Natural killer cell (primary cell): ENCODE measurements around the gene SEC24D. TPM values are rescaled to one million over a fixed set of nuclear protein-coding genes. Genes with fewer than 3 reads are reported as not detected.

ENCODE experiments used
- ATAC-seq, 3 donors: fragments of 150-1000 bp in 2 of 3; fragments of 200-7000 bp in 1 of 3; cut with Tn5 transposase; 1 replicate in 1 of 3; 2 replicates in 2 of 3; pipeline ENCODE4 v1.10.0; 2021; ENCODE audit warnings: mild to moderate bottlenecking in 2 of 3, moderate library complexity in 2 of 3
- DNase-seq, 2 donors: peaks; one replicate each; pipeline versions ENCODE4 v3.0.0 to v3.0.0-alpha.2; 2013 to 2021; ENCODE audit warnings: mixed read lengths in 1 of 2
- H3K27ac ChIP-seq: one replicate; pipeline ENCODE4 v1.5.1; 2013; ENCODE audit warnings: mild to moderate bottlenecking, low read length
- H3K27me3 ChIP-seq: one replicate; pipeline ENCODE4 v1.6.1; 2013; ENCODE audit warnings: low read length; ENCODE audit not compliant: control insufficient read depth, insufficient read depth
- H3K36me3 ChIP-seq: one replicate; pipeline ENCODE4 v1.6.1; 2013; ENCODE audit warnings: low read length; ENCODE audit not compliant: control insufficient read depth, insufficient read depth
- H3K4me1 ChIP-seq: one replicate; pipeline ENCODE4 v1.6.1; 2013; ENCODE audit warnings: low read length; ENCODE audit not compliant: control insufficient read depth, insufficient read depth
- H3K4me3 ChIP-seq: one replicate; pipeline ENCODE4 v1.5.1; 2013; ENCODE audit warnings: low read length
- H3K9me3 ChIP-seq: one replicate; pipeline ENCODE4 v1.6.1; 2013; ENCODE audit warnings: low read length; ENCODE audit not compliant: control insufficient read depth, insufficient read depth
- H3K27ac Mint-ChIP-seq, 2 donors: one replicate each; pipeline ENCODE4 v1.8.0; 2022; ENCODE audit warnings: mild to moderate bottlenecking in 2 of 2, mixed read lengths in 2 of 2, moderate library complexity in 1 of 2
- H3K27me3 Mint-ChIP-seq, 2 donors: one replicate each; pipeline ENCODE4 v1.8.0; 2022; ENCODE audit warnings: low read depth in 2 of 2, mixed read lengths in 2 of 2
- H3K36me3 Mint-ChIP-seq: one replicate; pipeline ENCODE4 v1.8.0; 2022; ENCODE audit warnings: mixed read lengths
- H3K4me1 Mint-ChIP-seq, 2 donors: one replicate each; pipeline ENCODE4 v1.8.0; 2022; ENCODE audit warnings: mixed read lengths in 2 of 2
- H3K4me3 Mint-ChIP-seq: one replicate; pipeline ENCODE4 v1.8.0; 2022; ENCODE audit warnings: mild to moderate bottlenecking, moderate library complexity, mixed read lengths
- H3K9me3 Mint-ChIP-seq, 2 donors: one replicate each; pipeline ENCODE4 v1.8.0; 2022; ENCODE audit warnings: mixed read lengths in 2 of 2
- WGBS: methylation state at CpG from one replicate; pipeline ENCODE4 v1.1.7; 2013; ENCODE audit warnings: missing lambda C conversion rate; ENCODE audit not compliant: insufficient coverage; 5-methylcytosine and 5-hydroxymethylcytosine counted together
- intact Hi-C: fragments of 100-400 bp; cut with micrococcal nuclease; formaldehyde crosslinking; loops from one replicate; pipeline ENCODE4 v1.14.2; 2022
- total RNA-seq, 4 donors: library from RNA; stranded (reverse); fragments of 120-200 nt in 1 of 4; gene quantifications; one replicate each; pipeline versions ENCODE4 v1.2.3 to v1.2.4, GENCODE V29; 2013 to 2022
- TF ChIP-seq, protein P1 (sequence below): fragments of 200-600 bp; IDR thresholded peaks from one replicate; pipeline ENCODE4 v1.8.0; 2022; ENCODE audit warnings: antibody characterized with exemption

Gene SEC24D
- total RNA-seq, 3 donors from 2014 or later (not counting 1 experiment from before 2014, with no cell fraction given): 32.7 to 50.2 (median 35.2) TPM

DNA sequence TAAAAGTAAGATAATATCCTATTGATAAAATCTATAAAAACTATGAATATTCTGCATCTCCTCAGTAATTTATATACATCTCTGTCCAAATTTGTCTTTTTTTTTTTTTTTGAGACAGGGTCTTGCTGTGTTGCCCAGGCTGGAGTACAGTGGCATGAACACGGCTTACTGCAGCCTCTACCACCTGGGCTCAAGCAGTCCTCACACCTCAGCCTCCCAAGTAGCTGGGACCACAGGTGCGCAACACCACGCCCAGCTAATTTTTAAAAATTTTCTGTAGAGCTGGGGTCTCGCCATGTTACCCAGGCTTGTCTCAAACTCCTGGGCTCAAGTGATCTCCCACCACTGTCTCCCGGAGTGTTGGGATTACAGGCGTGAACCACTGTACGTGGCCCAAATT, 12.3 kb upstream of the SEC24D start:
- Histone ChIP-seq H3K4me1 (no peaks in the 10 kb centered on the region), H3K27ac (no peak overlapping the region), H3K4me3 (no peak overlapping the region), H3K27me3 (no peaks in the 10 kb centered on the region), H3K9me3 (no peaks in the 10 kb centered on the region), H3K36me3 (no peaks in the 10 kb centered on the region)
- ATAC-seq (no peak), DNase-seq (no peak)
- WGBS: 96% methylated on average over 7 of the region's 7 CpGs
- no peaks in the 10 kb centered on the region for H3K36me3 Mint-ChIP-seq
- intact Hi-C loops: no loop called here
- H3K27ac Mint-ChIP-seq: no peak overlapping the region
- peaks cover 0 to 2% of the 10 kb centered on the region in 2 donors for H3K9me3 Mint-ChIP-seq
- H3K4me1 Mint-ChIP-seq: peaks cover 15 to 16% of the 10 kb centered on the region in 2 donors
- peaks cover 9 to 22% of the 10 kb centered on the region in 2 donors for H3K27me3 Mint-ChIP-seq
- TF ChIP-seq, protein P1, sequence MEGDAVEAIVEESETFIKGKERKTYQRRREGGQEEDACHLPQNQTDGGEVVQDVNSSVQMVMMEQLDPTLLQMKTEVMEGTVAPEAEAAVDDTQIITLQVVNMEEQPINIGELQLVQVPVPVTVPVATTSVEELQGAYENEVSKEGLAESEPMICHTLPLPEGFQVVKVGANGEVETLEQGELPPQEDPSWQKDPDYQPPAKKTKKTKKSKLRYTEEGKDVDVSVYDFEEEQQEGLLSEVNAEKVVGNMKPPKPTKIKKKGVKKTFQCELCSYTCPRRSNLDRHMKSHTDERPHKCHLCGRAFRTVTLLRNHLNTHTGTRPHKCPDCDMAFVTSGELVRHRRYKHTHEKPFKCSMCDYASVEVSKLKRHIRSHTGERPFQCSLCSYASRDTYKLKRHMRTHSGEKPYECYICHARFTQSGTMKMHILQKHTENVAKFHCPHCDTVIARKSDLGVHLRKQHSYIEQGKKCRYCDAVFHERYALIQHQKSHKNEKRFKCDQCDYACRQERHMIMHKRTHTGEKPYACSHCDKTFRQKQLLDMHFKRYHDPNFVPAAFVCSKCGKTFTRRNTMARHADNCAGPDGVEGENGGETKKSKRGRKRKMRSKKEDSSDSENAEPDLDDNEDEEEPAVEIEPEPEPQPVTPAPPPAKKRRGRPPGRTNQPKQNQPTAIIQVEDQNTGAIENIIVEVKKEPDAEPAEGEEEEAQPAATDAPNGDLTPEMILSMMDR: no peak
- H3K4me3 Mint-ChIP-seq: no peak overlapping the region

- H3K9me3 ChIP-seq: no peaks in the 10 kb centered on the region
- H3K36me3 Mint-ChIP-seq: no peaks in the 10 kb centered on the region
- ATAC-seq: no peak
- no peak for DNase-seq
- H3K27me3 ChIP-seq: no peaks in the 10 kb centered on the region
- TF ChIP-seq, protein P1: no peak
- no peaks in the 10 kb centered on the region for H3K4me1 ChIP-seq
- H3K4me3 Mint-ChIP-seq: no peak overlapping the region
- H3K36me3 ChIP-seq: no peaks in the 10 kb centered on the region
- no peak overlapping the region for H3K4me3 ChIP-seq
- intact Hi-C loops: no loop called here
- H3K9me3 Mint-ChIP-seq: peaks cover 0 to 2% of the 10 kb centered on the region in 2 donors
- WGBS: 57% methylated on average over 1 of the region's 1 CpG
- H3K27me3 Mint-ChIP-seq: peaks cover 10 to 22% of the 10 kb centered on the region in 2 donors
- no peak overlapping the region for H3K27ac ChIP-seq
- peaks cover 15 to 16% of the 10 kb centered on the region in 2 donors for H3K4me1 Mint-ChIP-seq
- H3K27ac Mint-ChIP-seq: no peak overlapping the region
Observed at GRCh38 chr4:118846979-118847378, 11.1 kb upstream of the SEC24D start.

DNA sequence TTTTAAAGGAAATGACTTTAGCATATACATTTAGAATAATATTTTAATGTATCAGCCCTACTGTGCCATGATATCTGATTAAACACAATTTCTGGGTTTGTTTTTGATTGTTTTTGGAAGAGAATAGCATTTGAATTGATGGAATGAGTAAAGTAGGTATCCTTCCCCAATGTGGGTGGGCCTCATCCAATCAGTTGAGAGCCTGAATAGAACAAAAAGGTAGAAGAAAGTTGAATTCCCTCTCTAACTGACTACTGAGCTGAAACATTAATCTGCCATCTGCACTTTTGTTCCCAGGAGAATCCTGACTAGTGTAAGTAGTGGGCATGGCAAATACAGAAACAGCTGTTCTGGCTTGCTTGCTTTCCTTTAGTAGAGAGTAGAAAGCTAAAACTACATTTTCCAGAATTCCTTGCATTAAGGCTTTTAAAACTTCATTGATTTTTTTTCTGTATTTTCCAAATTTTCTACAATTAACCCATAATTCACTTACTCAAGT, 9.7 kb upstream of the SEC24D start:
- intact Hi-C loops: no loop called here
- no peak overlapping the region for H3K27ac Mint-ChIP-seq
- no peaks in the 10 kb centered on the region for H3K27me3 ChIP-seq

More for the DNA sequence above, 9.7 kb upstream of the SEC24D start:
- no peak overlapping the region for H3K4me3 Mint-ChIP-seq
- H3K9me3 ChIP-seq: no peaks in the 10 kb centered on the region
- no peak overlapping the region for H3K4me3 ChIP-seq
- H3K27me3 Mint-ChIP-seq: peaks cover 14 to 22% of the 10 kb centered on the region in 2 donors
- DNase-seq: no peak
- TF ChIP-seq, protein P1: no peak
- no peak overlapping the region for H3K27ac ChIP-seq
- H3K36me3 Mint-ChIP-seq: no peaks in the 10 kb centered on the region
- H3K36me3 ChIP-seq: no peaks in the 10 kb centered on the region
- peaks cover 9% of the 10 kb centered on the region in 2 donors for H3K4me1 Mint-ChIP-seq
- no peak for ATAC-seq
- peaks cover 0 to 2% of the 10 kb centered on the region in 2 donors for H3K9me3 Mint-ChIP-seq
- no peaks in the 10 kb centered on the region for H3K4me1 ChIP-seq
